Smooth muscle cell (in vitro differentiated cells): ENCODE results near the gene SRGAP3. TPM values are rescaled to one million over a fixed set of nuclear protein-coding genes. Genes with fewer than 3 reads are reported as not detected.
A peak's percentile ranks its signal among the peaks of the same experiment; 100 is the strongest.

ENCODE experiments used
- DNase-seq: peaks from one replicate; lab custom pipeline; 2025; ENCODE audit not compliant: unreplicated experiment; lab: John Stamatoyannopoulos, UW
- H2AFZ ChIP-seq: fragments of 200-600 bp; sonication (generic); 2 replicates; pipeline ENCODE4 v1.6.0; 2016; ENCODE audit warnings: antibody characterized with exemption, low read depth, mild to moderate bottlenecking
- H3F3A ChIP-seq: fragments of 200-600 bp; sonication (generic); 2 replicates; pipeline ENCODE4 v1.6.0; 2017; ENCODE audit warnings: antibody characterized with exemption, low read depth
- H3K27ac ChIP-seq: fragments of 200-600 bp; sonication (generic); 2 replicates; pipeline ENCODE4 v1.5.1; 2016; ENCODE audit warnings: low read depth, mild to moderate bottlenecking
- H3K27me3 ChIP-seq: fragments of 200-600 bp; sonication (generic); 2 replicates; pipeline ENCODE4 v1.6.1; 2016; ENCODE audit warnings: low read depth, mild to moderate bottlenecking
- H3K36me3 ChIP-seq: fragments of 200-600 bp; sonication (generic); 2 replicates; pipeline ENCODE4 v1.5.1; 2016; ENCODE audit warnings: low read depth
- H3K4me1 ChIP-seq: fragments of 200-600 bp; sonication (generic); 2 replicates; pipeline ENCODE4 v1.5.1; 2016; ENCODE audit warnings: low read depth
- H3K4me2 ChIP-seq: fragments of 200-600 bp; sonication (generic); 2 replicates; pipeline ENCODE4 v1.6.0; 2016; ENCODE audit warnings: mild to moderate bottlenecking
- H3K4me3 ChIP-seq: fragments of 200-600 bp; sonication (generic); 2 replicates; pipeline ENCODE4 v1.5.1; 2016; ENCODE audit warnings: mild to moderate bottlenecking
- H3K79me2 ChIP-seq: fragments of 200-600 bp; sonication (generic); 2 replicates; pipeline ENCODE4 v1.6.0; 2016; ENCODE audit warnings: low read depth, mild to moderate bottlenecking
- H3K9ac ChIP-seq: fragments of 200-600 bp; sonication (generic); 2 replicates; pipeline ENCODE4 v1.6.0; 2016; ENCODE audit warnings: low read depth
- H3K9me3 ChIP-seq: fragments of 200-600 bp; sonication (generic); replicated peaks from 2 replicates; pipeline ENCODE4 v1.5.1; 2016; ENCODE audit warnings: low read depth
- H4K20me1 ChIP-seq: fragments of 200-600 bp; sonication (generic); 2 replicates; pipeline ENCODE4 v1.6.0; 2016; ENCODE audit warnings: low read depth
- CTCF ChIP-seq: fragments of 200-600 bp; sonication (generic); IDR thresholded peaks from 2 replicates; pipeline ENCODE4 v1.5.1; 2017; ENCODE audit warnings: borderline replicate concordance, mild to moderate bottlenecking, antibody characterized with exemption; ENCODE audit not compliant: insufficient read depth, poor library complexity, severe bottlenecking
- WGBS: methylation state at CpG from one replicate; pipeline ENCODE4 v1.1.7; 2016; ENCODE audit warnings: low lambda C conversion rate; 5-methylcytosine and 5-hydroxymethylcytosine counted together
- polyA plus RNA-seq: library from polyadenylated mRNA; unstranded; fragments of >200 nt; fragmentation: Nextera tagmentation; extraction: Ambion mirVana; gene quantifications from 2 replicates; pipeline ENCODE4 v1.2.1, GENCODE V29; 2016
- total RNA-seq: library from RNA; depleted of rRNA; stranded (reverse); fragments of >200 nt; gene quantifications from 2 replicates; pipeline ENCODE4 v1.2.3, GENCODE V29; 2014

SRGAP3 gene
- total and polyA plus RNA-seq, 2 experiments from 2014 or later, result 1.5 to 3.1 TPM

GRCh38 chr3:8938021-8938420, 311.4 kb downstream of the SRGAP3 start:
- H3K4me2 ChIP-seq, result peak overlapping the region; percentile 63
- 83% methylated on average over 1 of the region's 1 CpG for WGBS
- H3K4me3 ChIP-seq, result no peak overlapping the region
- H3K4me1 ChIP-seq, result no peaks in the 10 kb centered on the region
- TF ChIP-seq CTCF, result peak; percentile 45
- H3F3A ChIP-seq, result no peaks in the 10 kb centered on the region
- DNase-seq, result no peak
- H4K20me1 ChIP-seq, result no peaks in the 10 kb centered on the region
- H2AFZ ChIP-seq, result no peak overlapping the region
- H3K9ac ChIP-seq, result peak overlapping the region; percentile 43
- no peaks in the 10 kb centered on the region for H3K79me2 ChIP-seq
- H3K36me3 ChIP-seq, result no peaks in the 10 kb centered on the region
- H3K27me3 ChIP-seq, result no peaks in the 10 kb centered on the region
- no peaks in the 10 kb centered on the region for H3K9me3 ChIP-seq
- H3K27ac ChIP-seq, result peak overlapping the region; percentile 83

- 60% methylated on average over 6 of the region's 6 CpGs for WGBS
- Histone ChIP-seq H2AFZ (no peak overlapping the region), H3F3A (no peaks in the 10 kb centered on the region), H3K9ac (peak overlapping the region; percentile 43), H3K27ac (peak overlapping the region; percentile 83), H4K20me1 (no peaks in the 10 kb centered on the region), H3K4me2 (peak overlapping the region; percentile 63), H3K4me3 (no peak overlapping the region), H3K27me3 (no peaks in the 10 kb centered on the region), H3K9me3 (no peaks in the 10 kb centered on the region), H3K4me1 (no peaks in the 10 kb centered on the region), H3K79me2 (no peaks in the 10 kb centered on the region), H3K36me3 (no peaks in the 10 kb centered on the region)
- TF ChIP-seq CTCF, result no peak
- no peak for DNase-seq
These were observed 312.1 kb downstream of the SRGAP3 start for GRCh38 chr3:8937064-8938020.

- Histone ChIP-seq H3K4me2 (no peak overlapping the region), H3F3A (no peaks in the 10 kb centered on the region), H3K4me3 (no peak overlapping the region), H3K79me2 (no peaks in the 10 kb centered on the region), H4K20me1 (no peaks in the 10 kb centered on the region), H3K27ac (no peak overlapping the region), H3K4me1 (no peaks in the 10 kb centered on the region), H3K27me3 (no peaks in the 10 kb centered on the region), H3K9ac (no peak overlapping the region), H3K9me3 (no peaks in the 10 kb centered on the region), H2AFZ (no peak overlapping the region), H3K36me3 (no peaks in the 10 kb centered on the region)
- no peak for DNase-seq
- 100% methylated on average over 2 of the region's 2 CpGs for WGBS
- no peak for TF ChIP-seq CTCF
These were observed 316.9 kb downstream of the SRGAP3 start for GRCh38 chr3:8932507-8932906.
